HS-27A (cell line): ENCODE results near the gene PHLPP2.
"Not testable (repeated sequence)": the region's sequence is repeated elsewhere in the genome, so short reads cannot be mapped to it uniquely, and the experiment has no call there.

Experiments used
- DNase-seq: peaks from one replicate; pipeline ENCODE4 v3.0.0-alpha.2; 2012; ENCODE audit warnings: low read depth, missing footprints

Gene PHLPP2

GRCh38 chr16:71622088-71622487 is 102.4 kb downstream of the PHLPP2 start:
- DNase-seq: no peak

GRCh38 chr16:71618429-71618828 is 106.1 kb downstream of the PHLPP2 start:
- no peak for DNase-seq

- not testable (repeated sequence) for DNase-seq
These were observed 109.5 kb downstream of the PHLPP2 start for GRCh38 chr16:71614956-71615355.

- peak; percentile 11 for DNase-seq
These were observed 113.3 kb downstream of the PHLPP2 start for GRCh38 chr16:71610936-71611871.

- DNase-seq: no peak
These were observed 114.1 kb downstream of the PHLPP2 start for GRCh38 chr16:71610447-71610846.

- no peak for DNase-seq
These were observed 115.4 kb downstream of the PHLPP2 start for GRCh38 chr16:71609066-71609465.

- no peak for DNase-seq
These were observed 123.7 kb downstream of the PHLPP2 start for GRCh38 chr16:71600822-71601221.

GRCh38 chr16:71598426-71598825 is 126.1 kb downstream of the PHLPP2 start:
- DNase-seq: not testable (repeated sequence)

GRCh38 chr16:71595340-71595826 is 129.1 kb downstream of the PHLPP2 start:
- DNase-seq: not testable (repeated sequence)
